HCT116 (cell line): ENCODE results near the gene AMTN. TPM values are rescaled to one million over a fixed set of nuclear protein-coding genes. Genes with fewer than 3 reads are reported as not detected.

Source experiments
- ATAC-seq: fragments of 200-7000 bp; cut with Tn5 transposase; 2 replicates; pipeline ENCODE4 v1.9.1; 2020; ENCODE audit warnings: mild to moderate bottlenecking, moderate library complexity
- BruUV-seq: library from RNA; stranded (reverse); fragments of 400-500 nt; replicated peaks from 2 replicates; lab custom pipeline; 2021; lab: Mats Ljungman, UMichigan
- CTCF ChIA-PET: fragments of 300-600 bp; sonication (Branson Sonifier 250); formaldehyde crosslinking; loops from one replicate; lab custom pipeline; 2021; ENCODE audit warnings: antibody characterized with exemption; lab: Charles Lee
- POLR2A ChIA-PET: fragments of 300-600, 350-600 bp; sonication (Branson Sonifier 250); formaldehyde crosslinking; loops from one replicate; lab custom pipeline; 2021; ENCODE audit warnings: antibody characterized with exemption; lab: Charles Lee
- RAD21 ChIA-PET, 2 experiments: fragments of 300-600 bp; sonication (Branson Sonifier 250); formaldehyde crosslinking; loops; one replicate each; lab custom pipeline; 2023; ENCODE audit warnings: low total read pairs in 2 of 2; ENCODE audit not compliant: uncharacterized antibody in 2 of 2, unreplicated experiment in 2 of 2, low non-redundant PET in 1 of 2; lab: Charles Lee
- DNase-seq: peaks from one replicate; pipeline ENCODE4 v3.0.0-alpha.2; 2010; ENCODE audit warnings: low read depth, low spot score
- H2AFZ ChIP-seq: fragments of 200-600 bp; shearing (Covaris generic), sonication (generic); 2 replicates; pipeline ENCODE4 v1.6.1; 2017; ENCODE audit warnings: low read depth, mixed run types, mixed read lengths, antibody characterized with exemption, low read length; ENCODE audit not compliant: poor library complexity, severe bottlenecking
- H3K27ac ChIP-seq: 2 replicates; pipeline ENCODE4 v1.5.1; 2012; ENCODE audit warnings: low read depth, low read length
- H3K27me3 ChIP-seq: fragments of 200-600 bp; sonication (generic); 2 replicates; pipeline ENCODE4 v1.6.1; 2016; ENCODE audit warnings: mixed run types, low read length, mixed read lengths; ENCODE audit not compliant: insufficient read depth
- H3K36me3 ChIP-seq, 2 experiments: fragments of 200-500 bp in 1 of 2; fragments of 200-600 bp in 1 of 2; sonication (Bioruptor generic) in 1 of 2; sonication (generic) in 1 of 2; 2 replicates each; pipeline versions ENCODE4 v1.5.1 to v1.6.1; 2014 to 2016; ENCODE audit warnings: low read length in 2 of 2, inconsistent platforms in 1 of 2, mixed read lengths in 1 of 2, mixed run types in 1 of 2; ENCODE audit not compliant: insufficient read depth in 2 of 2, control insufficient read depth in 1 of 2
- H3K4me1 ChIP-seq, 2 experiments: fragments of 200-600 bp in 1 of 2; sonication (generic) in 1 of 2; 2 replicates each; pipeline versions ENCODE4 v1.5.1 to v1.6.1; 2012 to 2017; ENCODE audit warnings: low read length in 2 of 2, inconsistent platforms in 1 of 2, mild to moderate bottlenecking in 1 of 2, mixed read lengths in 1 of 2, mixed run types in 1 of 2, moderate library complexity in 1 of 2; ENCODE audit not compliant: insufficient read depth in 2 of 2, control insufficient read depth in 1 of 2
- H3K4me2 ChIP-seq: fragments of 200-600 bp; sonication (generic); 2 replicates; pipeline ENCODE4 v1.6.1; 2017; ENCODE audit warnings: mixed run types, low read length, mixed read lengths
- H3K4me3 ChIP-seq, 2 experiments: fragments of 200-600 bp in 1 of 2; sonication (generic) in 1 of 2; replicated peaks in 1 of 2; 2 replicates each; pipeline ENCODE4 v1.5.1; 2011 to 2016; ENCODE audit warnings: low read length in 2 of 2, control low read depth in 1 of 2, low read depth in 1 of 2, mild to moderate bottlenecking in 1 of 2, mixed read lengths in 1 of 2, mixed run types in 1 of 2
- H3K79me2 ChIP-seq: fragments of 200-600 bp; sonication (generic); 2 replicates; pipeline ENCODE4 v1.6.1; 2017; ENCODE audit warnings: mild to moderate bottlenecking, mixed run types, low read length, moderate library complexity, mixed read lengths; ENCODE audit not compliant: insufficient read depth
- H3K9ac ChIP-seq: fragments of 200-600 bp; sonication (generic); 2 replicates; pipeline ENCODE4 v1.6.1; 2016; ENCODE audit warnings: low read length, mixed read lengths
- H3K9me2 ChIP-seq: fragments of 200-600 bp; sonication (generic), shearing (Covaris generic); 2 replicates; pipeline ENCODE4 v1.6.1; 2017; ENCODE audit warnings: mixed run types, mild to moderate bottlenecking, moderate library complexity; ENCODE audit not compliant: insufficient read depth
- H3K9me3 ChIP-seq, 2 experiments: fragments of 200-500 bp in 1 of 2; fragments of 200-600 bp in 1 of 2; sonication (Bioruptor generic) in 1 of 2; sonication (generic) in 1 of 2; 2 replicates each; pipeline ENCODE4 v1.6.1; 2014 to 2017; ENCODE audit warnings: low read length in 2 of 2, mixed read lengths in 2 of 2, inconsistent platforms in 1 of 2, low read depth in 1 of 2, mild to moderate bottlenecking in 1 of 2, mixed run types in 1 of 2, moderate library complexity in 1 of 2; ENCODE audit not compliant: control insufficient read depth in 1 of 2, insufficient read depth in 1 of 2
- H4K20me1 ChIP-seq: fragments of 200-600 bp; sonication (generic), shearing (Covaris generic); 2 replicates; pipeline ENCODE4 v1.6.1; 2017; ENCODE audit warnings: mixed run types, mild to moderate bottlenecking, moderate library complexity; ENCODE audit not compliant: insufficient read depth
- CEBPB ChIP-seq: IDR thresholded peaks from 2 replicates; pipeline ENCODE4 v1.6.1; 2012; ENCODE audit warnings: low read depth
- EGR1 ChIP-seq: IDR thresholded peaks from 2 replicates; pipeline ENCODE4 v1.6.1; 2012; ENCODE audit warnings: low read depth
- ELF1 ChIP-seq: IDR thresholded peaks from 2 replicates; pipeline ENCODE4 v1.6.1; 2012; ENCODE audit warnings: low read depth, borderline replicate concordance
- SP1 ChIP-seq: IDR thresholded peaks from 2 replicates; pipeline ENCODE4 v1.6.1; 2012; ENCODE audit warnings: low read depth
- YY1 ChIP-seq: IDR thresholded peaks from 2 replicates; pipeline ENCODE4 v1.6.1; 2011; ENCODE audit warnings: low read length, low read depth, moderate library complexity, mild to moderate bottlenecking; ENCODE audit not compliant: insufficient replicate concordance; ENCODE audit errors: extremely low read depth
- ZNF274 ChIP-seq: fragments of 200-500 bp; sonication (Bioruptor generic); IDR thresholded peaks from 2 replicates; pipeline ENCODE4 v1.6.1; 2014; ENCODE audit warnings: mild to moderate bottlenecking, low read depth, low read length, inconsistent platforms
- intact Hi-C: fragments of 100-400 bp; cut with micrococcal nuclease; formaldehyde crosslinking; loops from 2 replicates; pipeline ENCODE4 v1.10.0; 2022
- total RNA-seq: library from RNA; stranded (reverse); gene quantifications from one replicate; pipeline ENCODE4 v1.2.1, GENCODE V29; 2021; ENCODE audit not compliant: unreplicated experiment
- TF ChIP-seq, protein P1 (sequence below), 3 experiments: fragments of 200-600 bp in 1 of 3; sonication (generic) in 1 of 3; IDR thresholded peaks in 2 of 3; conservative IDR thresholded peaks in 1 of 3; 2 replicates each; pipeline ENCODE4 v1.5.1; 2012 to 2017; ENCODE audit warnings: low read depth in 2 of 3, low read length in 2 of 3, antibody characterized with exemption in 1 of 3, borderline replicate concordance in 1 of 3, control low read depth in 1 of 3, mild to moderate bottlenecking in 1 of 3, mixed read lengths in 1 of 3, mixed run types in 1 of 3, moderate library complexity in 1 of 3; ENCODE audit not compliant: insufficient read depth in 1 of 3
- TF ChIP-seq, protein P2 (sequence below): IDR thresholded peaks from 2 replicates; pipeline ENCODE4 v1.6.1; 2011; ENCODE audit warnings: mild to moderate bottlenecking, low read length, moderate library complexity; ENCODE audit not compliant: insufficient replicate concordance; ENCODE audit errors: extremely low read depth
- TF ChIP-seq, protein P3 (sequence below): IDR thresholded peaks from 2 replicates; pipeline ENCODE4 v1.6.1; 2012

Gene AMTN
- total RNA-seq, 1 experiment from 2014 or later: not detected

DNA sequence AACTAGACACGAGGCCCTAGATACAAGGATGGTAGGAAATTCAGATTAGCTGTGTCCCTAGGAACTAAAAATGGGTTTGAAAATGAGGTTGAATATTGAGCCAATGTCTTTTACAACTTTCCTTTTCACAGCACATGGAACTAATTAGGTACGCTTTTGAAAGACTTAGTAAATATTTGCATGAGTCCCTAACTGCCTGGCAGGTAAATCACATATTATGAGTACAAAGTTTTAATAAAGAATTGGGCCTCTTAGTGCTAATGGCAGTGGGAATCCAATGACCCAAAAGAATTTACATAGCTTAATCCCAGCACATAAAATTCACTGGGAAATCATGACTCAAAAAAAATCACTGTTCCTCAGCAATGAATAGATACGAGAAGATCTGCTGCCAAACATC lies 29.6 kb upstream of the AMTN start (continued):
- TF ChIP-seq, protein P1, sequence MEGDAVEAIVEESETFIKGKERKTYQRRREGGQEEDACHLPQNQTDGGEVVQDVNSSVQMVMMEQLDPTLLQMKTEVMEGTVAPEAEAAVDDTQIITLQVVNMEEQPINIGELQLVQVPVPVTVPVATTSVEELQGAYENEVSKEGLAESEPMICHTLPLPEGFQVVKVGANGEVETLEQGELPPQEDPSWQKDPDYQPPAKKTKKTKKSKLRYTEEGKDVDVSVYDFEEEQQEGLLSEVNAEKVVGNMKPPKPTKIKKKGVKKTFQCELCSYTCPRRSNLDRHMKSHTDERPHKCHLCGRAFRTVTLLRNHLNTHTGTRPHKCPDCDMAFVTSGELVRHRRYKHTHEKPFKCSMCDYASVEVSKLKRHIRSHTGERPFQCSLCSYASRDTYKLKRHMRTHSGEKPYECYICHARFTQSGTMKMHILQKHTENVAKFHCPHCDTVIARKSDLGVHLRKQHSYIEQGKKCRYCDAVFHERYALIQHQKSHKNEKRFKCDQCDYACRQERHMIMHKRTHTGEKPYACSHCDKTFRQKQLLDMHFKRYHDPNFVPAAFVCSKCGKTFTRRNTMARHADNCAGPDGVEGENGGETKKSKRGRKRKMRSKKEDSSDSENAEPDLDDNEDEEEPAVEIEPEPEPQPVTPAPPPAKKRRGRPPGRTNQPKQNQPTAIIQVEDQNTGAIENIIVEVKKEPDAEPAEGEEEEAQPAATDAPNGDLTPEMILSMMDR (IDR thresholded peaks at IDR 0.05 in 2 of 3, conservative IDR thresholded peaks at IDR 0.05 in 1 of 3; ENCODE audit: borderline replicate concordance in 1 of 3, insufficient read depth in 1 of 3, low read depth in 2 of 3, low read length in 2 of 3): no peak
- no peak for TF ChIP-seq CEBPB
- TF ChIP-seq ELF1: no peak
- TF ChIP-seq YY1: no peak
- no peak for TF ChIP-seq EGR1
- TF ChIP-seq, protein P2, sequence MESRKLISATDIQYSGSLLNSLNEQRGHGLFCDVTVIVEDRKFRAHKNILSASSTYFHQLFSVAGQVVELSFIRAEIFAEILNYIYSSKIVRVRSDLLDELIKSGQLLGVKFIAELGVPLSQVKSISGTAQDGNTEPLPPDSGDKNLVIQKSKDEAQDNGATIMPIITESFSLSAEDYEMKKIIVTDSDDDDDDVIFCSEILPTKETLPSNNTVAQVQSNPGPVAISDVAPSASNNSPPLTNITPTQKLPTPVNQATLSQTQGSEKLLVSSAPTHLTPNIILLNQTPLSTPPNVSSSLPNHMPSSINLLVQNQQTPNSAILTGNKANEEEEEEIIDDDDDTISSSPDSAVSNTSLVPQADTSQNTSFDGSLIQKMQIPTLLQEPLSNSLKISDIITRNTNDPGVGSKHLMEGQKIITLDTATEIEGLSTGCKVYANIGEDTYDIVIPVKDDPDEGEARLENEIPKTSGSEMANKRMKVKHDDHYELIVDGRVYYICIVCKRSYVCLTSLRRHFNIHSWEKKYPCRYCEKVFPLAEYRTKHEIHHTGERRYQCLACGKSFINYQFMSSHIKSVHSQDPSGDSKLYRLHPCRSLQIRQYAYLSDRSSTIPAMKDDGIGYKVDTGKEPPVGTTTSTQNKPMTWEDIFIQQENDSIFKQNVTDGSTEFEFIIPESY: no peak

DNA sequence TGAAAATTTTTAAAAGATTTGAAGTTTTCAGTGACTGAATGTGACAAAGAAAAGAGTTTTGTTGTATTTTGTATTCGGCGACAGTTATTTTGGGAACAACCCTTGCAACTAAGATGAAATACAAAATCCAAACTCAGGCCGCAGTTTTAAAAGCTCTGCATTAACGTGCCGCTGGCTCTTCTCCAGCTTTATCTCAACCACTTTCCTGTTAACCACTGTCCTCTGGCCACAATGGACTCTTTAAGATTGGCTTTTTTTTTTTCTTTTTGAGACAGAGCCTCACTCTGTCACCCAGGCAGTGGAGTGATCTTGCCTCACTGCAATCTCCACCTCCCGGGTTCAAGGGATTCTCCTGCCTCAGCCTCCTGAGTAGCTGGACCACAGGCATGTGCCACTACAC lies 22.1 kb upstream of the AMTN start:
- Histone ChIP-seq H3K9ac (no peak overlapping the region), H3K79me2 (no peaks in the 10 kb centered on the region), H3K4me3 (no peak overlapping the region), H3K36me3 (no peaks in the 10 kb centered on the region), H3K4me1 (no peaks in the 10 kb centered on the region), H4K20me1 (no peaks in the 10 kb centered on the region), H3K4me2 (no peak overlapping the region), H3K9me3 (no peaks in the 10 kb centered on the region)
- POLR2A ChIA-PET: no interaction called here
- ATAC-seq (no peak), DNase-seq (no peak)
- no TSS peak for BruUV-seq
- RAD21 ChIA-PET: no interaction called here
- no peak for TF ChIP-seq EGR1
- TF ChIP-seq SP1: no peak
- TF ChIP-seq, protein P3, sequence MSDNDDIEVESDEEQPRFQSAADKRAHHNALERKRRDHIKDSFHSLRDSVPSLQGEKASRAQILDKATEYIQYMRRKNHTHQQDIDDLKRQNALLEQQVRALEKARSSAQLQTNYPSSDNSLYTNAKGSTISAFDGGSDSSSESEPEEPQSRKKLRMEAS: no peak
- no peak for TF ChIP-seq YY1
- no peak for TF ChIP-seq ZNF274
- TF ChIP-seq, all 23 proteins: peak for 0
- intact Hi-C loops: no loop called here
- Histone ChIP-seq H3K27ac (no peak overlapping the region), H3K27me3 (no peaks in the 10 kb centered on the region), H3K9me2 (no peaks in the 10 kb centered on the region), H2AFZ (no peak overlapping the region)
- CTCF ChIA-PET: no interaction called here
